ENCODE data around the gene HOXD9. TPM values are rescaled to one million over a fixed set of nuclear protein-coding genes. Genes with fewer than 3 reads are reported as not detected.

Gene HOXD9
- total and polyA plus RNA-seq, 2 donors (not counting 3 experiments of a cell fraction or from before 2014, with no cell fraction given) = 1.9 to 3.5 TPM

GRCh38 chr2:176169181-176169580 lies 46.7 kb downstream of the HOXD9 start:
- Histone ChIP-seq H3K9me3 (replicated peaks; ENCODE audit: control insufficient read depth, insufficient read depth, low read length) (no peaks in the 10 kb centered on the region), H3K4me2 (ENCODE audit: insufficient read depth, low read length) (no peak overlapping the region), H2AFZ (ENCODE audit: low read depth, low read length) (no peak overlapping the region), H3K27me3 (ENCODE audit: control insufficient read depth in 2 of 2, insufficient read depth in 2 of 2, low read length in 2 of 2) (peaks cover 4 to 12% of the 10 kb centered on the region in 2 experiments), H3K27ac (ENCODE audit: insufficient read depth, low read depth, low read length) (no peak overlapping the region), H4K20me1 (replicated peaks; ENCODE audit: control insufficient read depth, extremely low read depth, insufficient read depth, low read length) (no peaks in the 10 kb centered on the region), H3K9ac (replicated peaks; ENCODE audit: extremely low read depth, insufficient read depth, low read length) (no peak overlapping the region), H3K9me1 (replicated peaks; ENCODE audit: control insufficient read depth, extremely low read depth, insufficient read depth, low read length) (no peaks in the 10 kb centered on the region), H3K4me1 (ENCODE audit: control insufficient read depth, extremely low read depth, insufficient read depth, low read length) (peaks cover 3% of the 10 kb centered on the region), H3K36me3 (ENCODE audit: control insufficient read depth in 2 of 2, extremely low read depth in 1 of 2, insufficient read depth in 2 of 2, low read length in 2 of 2) (no peaks in the 10 kb centered on the region), H3K79me2 (ENCODE audit: control insufficient read depth, insufficient read depth, low read length) (no peaks in the 10 kb centered on the region), H3K4me3 (replicated peaks in 1 of 3; ENCODE audit: insufficient read depth in 1 of 3, low read depth in 1 of 3, low read length in 3 of 3) (no peak overlapping the region)
- FAIRE-seq = no peak
- intact Hi-C loops (cut with micrococcal nuclease) = no loop called here
- BruUV-seq (replicated peaks) = no TSS peak
- DNase-seq (ENCODE audit: low read depth, low spot score) = no peak
- ChIA-PET CTCF (interaction anchor here (0.6 to 2.5 kb wide), 7 partner anchors 10 to 385 kb away, joined by 3 to 12 read pairs (median 3); no protein-coding TSS in a partner anchor), POLR2A (no interaction called here)
- no peak for TF ChIP-seq CTCF (IDR thresholded peaks at IDR 0.05; ENCODE audit: extremely low read depth in 1 of 2, insufficient read depth in 1 of 2, low read depth in 1 of 2, low read length in 2 of 2)
- TF ChIP-seq POLR2AphosphoS5 (IDR thresholded peaks at IDR 0.05; ENCODE audit: insufficient read depth, low read depth, low read length) = no peak
- TF ChIP-seq POLR2A (IDR thresholded peaks at IDR 0.05; ENCODE audit: low read depth, low read length) = no peak
- no peak for TF ChIP-seq FOS (IDR thresholded peaks at IDR 0.05; ENCODE audit: borderline replicate concordance, insufficient read depth, low read length)
- TF ChIP-seq JUN (IDR thresholded peaks at IDR 0.05; ENCODE audit: borderline replicate concordance, insufficient read depth, insufficient read length, low read depth) = no peak
- TF ChIP-seq GATA2 (IDR thresholded peaks at IDR 0.05; ENCODE audit: insufficient read depth, insufficient read length, low read depth, low read length) = no peak
- TF ChIP-seq, protein P1, sequence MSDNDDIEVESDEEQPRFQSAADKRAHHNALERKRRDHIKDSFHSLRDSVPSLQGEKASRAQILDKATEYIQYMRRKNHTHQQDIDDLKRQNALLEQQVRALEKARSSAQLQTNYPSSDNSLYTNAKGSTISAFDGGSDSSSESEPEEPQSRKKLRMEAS (IDR thresholded peaks at IDR 0.05; ENCODE audit: insufficient read depth, insufficient read length) = no peak
- no peak for TF ChIP-seq MYC (IDR thresholded peaks at IDR 0.05; ENCODE audit: low read depth, low read length)
- no peak for TF ChIP-seq EZH2 (IDR thresholded peaks at IDR 0.05; ENCODE audit: borderline replicate concordance, low read depth, low read length, severe bottlenecking)
- dilution Hi-C loops (cut with MboI; ENCODE audit: extremely low pct_ligation_motif_present, low sequenced_read_pairs) = no loop called here

All from endothelial cell of umbilical vein (primary cell).